ENCODE results near the gene PIK3AP1. TPM values are rescaled to one million over a fixed set of nuclear protein-coding genes. Genes with fewer than 3 reads are reported as not detected.

Gene PIK3AP1
- total and polyA plus RNA-seq, 2 of the 13 experiments (the other 11 are each of a cell fraction or from before 2014, with no cell fraction given) = 3.6 to 13.8 TPM

DNA sequence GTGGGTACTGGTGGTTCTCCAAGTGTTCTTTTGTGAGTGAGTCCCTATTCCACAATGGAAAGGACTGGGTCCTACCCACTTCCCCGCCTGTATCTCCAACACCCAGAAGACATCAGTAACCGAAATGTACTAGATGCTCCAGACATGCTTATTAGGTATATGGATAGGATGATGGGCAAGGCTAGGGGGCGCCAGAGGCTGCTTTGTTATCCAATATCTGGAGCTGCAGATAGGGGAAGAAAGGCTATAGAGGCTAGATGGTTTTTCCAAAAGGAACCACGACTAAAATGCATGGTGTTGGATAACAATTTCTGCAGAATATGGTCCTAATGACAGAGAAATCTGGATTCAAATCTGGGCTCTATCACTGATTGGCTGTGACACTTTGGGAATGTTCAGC is 77.3 kb downstream of the PIK3AP1 start:
- H4K20me1 ChIP-seq (ENCODE audit: insufficient read depth, low read length) = no peaks in the 10 kb centered on the region
- H3K4me2 ChIP-seq (ENCODE audit: low read depth, low read length) = no peak overlapping the region
- in situ Hi-C loops (cut with HindIII; ENCODE audit: extremely low pct_ligation_motif_present, low pct_unique_long_range_greater_than_20kb) (loop anchor here (5.0 kb wide), 2 partner anchors 74 to 99 kb away; no protein-coding TSS in a partner anchor), intact Hi-C loops (cut with micrococcal nuclease; ENCODE audit: unreplicated experiment) (loop anchor here (1.0 to 5.0 kb wide), 3 partner anchors 78 to 189 kb away; partner anchors contain the start of gene LCOR)
- H3K79me2 ChIP-seq (ENCODE audit: insufficient read depth, low read length) = no peaks in the 10 kb centered on the region
- H3K36me3 ChIP-seq (replicated peaks in 1 of 2; ENCODE audit: control insufficient read depth in 1 of 2, insufficient read depth in 2 of 2, low read length in 2 of 2) = peaks cover 0 to 8% of the 10 kb centered on the region in 2 experiments; a peak in 2 of 5 replicates
- ATAC-seq = peak; percentile 84
- ChIA-PET CTCF (ENCODE audit: low intra/inter-chr PET ratio, low total read pairs) (interaction anchor here (0.9 to 3.9 kb wide), 4 partner anchors 76 to 188 kb away, joined by 3 to 26 read pairs (median 6); partner anchors contain the start of gene PIK3AP1), POLR2A (interaction anchor here (1.0 kb wide), 1 partner anchor 76 kb away, joined by 4 read pairs; no protein-coding TSS in a partner anchor)
- no peaks in the 10 kb centered on the region for H3K9me3 ChIP-seq (ENCODE audit: low read length)
- H2AFZ ChIP-seq (ENCODE audit: low read length) = no peak overlapping the region
- no peak overlapping the region for H3K9ac ChIP-seq (ENCODE audit: insufficient read depth, low read depth, low read length)
- no peaks in the 10 kb centered on the region; a peak in 1 of 5 replicates for H3K27me3 ChIP-seq (ENCODE audit: control insufficient read depth in 1 of 2, insufficient read depth in 2 of 2, low read length in 2 of 2)
- no peak overlapping the region for H3K4me3 ChIP-seq (replicated peaks in 1 of 3; ENCODE audit: insufficient read depth in 1 of 3, low read depth in 2 of 3, low read length in 3 of 3)
- WGBS (ENCODE audit: low lambda C conversion rate) = 44% methylated on average over 4 of the region's 4 CpGs
- peaks cover 27% of the 10 kb centered on the region for H3K4me1 ChIP-seq (ENCODE audit: insufficient read depth, low read length)
- no peak overlapping the region for H3K27ac ChIP-seq (ENCODE audit: extremely low read length, insufficient read depth, low read length)
- DNase-seq (ENCODE audit: low spot score) = peak; percentile 54
- BruUV-seq (replicated peaks) = no TSS peak
- peak; percentile 21 for FAIRE-seq
- TF ChIP-seq, protein P1, sequence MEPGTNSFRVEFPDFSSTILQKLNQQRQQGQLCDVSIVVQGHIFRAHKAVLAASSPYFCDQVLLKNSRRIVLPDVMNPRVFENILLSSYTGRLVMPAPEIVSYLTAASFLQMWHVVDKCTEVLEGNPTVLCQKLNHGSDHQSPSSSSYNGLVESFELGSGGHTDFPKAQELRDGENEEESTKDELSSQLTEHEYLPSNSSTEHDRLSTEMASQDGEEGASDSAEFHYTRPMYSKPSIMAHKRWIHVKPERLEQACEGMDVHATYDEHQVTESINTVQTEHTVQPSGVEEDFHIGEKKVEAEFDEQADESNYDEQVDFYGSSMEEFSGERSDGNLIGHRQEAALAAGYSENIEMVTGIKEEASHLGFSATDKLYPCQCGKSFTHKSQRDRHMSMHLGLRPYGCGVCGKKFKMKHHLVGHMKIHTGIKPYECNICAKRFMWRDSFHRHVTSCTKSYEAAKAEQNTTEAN (CRISPR knock-in tag; conservative IDR thresholded peaks at IDR 0.05) = no peak
- TF ChIP-seq RFXANK (CRISPR knock-in tag; IDR thresholded peaks at IDR 0.05) (no peak), ZGPAT (CRISPR knock-in tag; IDR thresholded peaks at IDR 0.05) (no peak), CHCHD3 (CRISPR knock-in tag; IDR thresholded peaks at IDR 0.05) (no peak), ZNF10 (CRISPR knock-in tag; IDR thresholded peaks at IDR 0.05; ENCODE audit: borderline replicate concordance, low read depth) (no peak), RFX1 (IDR thresholded peaks at IDR 0.05) (no peak), ZNF878 (CRISPR knock-in tag; IDR thresholded peaks at IDR 0.05) (no peak), ZNF788 (CRISPR knock-in tag; IDR thresholded peaks at IDR 0.05; ENCODE audit: borderline replicate concordance) (no peak), ETV5 (CRISPR knock-in tag; IDR thresholded peaks at IDR 0.05; ENCODE audit: borderline replicate concordance) (no peak), SMC3 (IDR thresholded peaks at IDR 0.05; ENCODE audit: low read length) (peak; percentile 75), ZNF350 (CRISPR knock-in tag; IDR thresholded peaks at IDR 0.05; ENCODE audit: borderline replicate concordance, low read depth) (no peak), HOXA3 (CRISPR knock-in tag; IDR thresholded peaks at IDR 0.05) (no peak), IRX3 (CRISPR knock-in tag; IDR thresholded peaks at IDR 0.05; ENCODE audit: borderline replicate concordance, low read depth) (no peak), STAG1 (CRISPR knock-in tag; IDR thresholded peaks at IDR 0.05) (peak; percentile 91), HOXD1 (CRISPR knock-in tag; IDR thresholded peaks at IDR 0.05) (no peak), CHD4 (IDR thresholded peaks at IDR 0.05; ENCODE audit: borderline replicate concordance, low read length) (no peak), ZSCAN31 (CRISPR knock-in tag; IDR thresholded peaks at IDR 0.05; ENCODE audit: low read depth) (no peak), ADNP (CRISPR knock-in tag; IDR thresholded peaks at IDR 0.05) (no peak), PHF8 (CRISPR knock-in tag; IDR thresholded peaks at IDR 0.05) (no peak), RAD21 (CRISPR knock-in tag; IDR thresholded peaks at IDR 0.05) (peak; percentile 72), GATAD2A (CRISPR knock-in tag; IDR thresholded peaks at IDR 0.05) (no peak), MED1 (CRISPR knock-in tag; IDR thresholded peaks at IDR 0.05) (no peak), ZNF674 (CRISPR knock-in tag; IDR thresholded peaks at IDR 0.05; ENCODE audit: low read depth) (no peak)
- TF ChIP-seq, protein P2, sequence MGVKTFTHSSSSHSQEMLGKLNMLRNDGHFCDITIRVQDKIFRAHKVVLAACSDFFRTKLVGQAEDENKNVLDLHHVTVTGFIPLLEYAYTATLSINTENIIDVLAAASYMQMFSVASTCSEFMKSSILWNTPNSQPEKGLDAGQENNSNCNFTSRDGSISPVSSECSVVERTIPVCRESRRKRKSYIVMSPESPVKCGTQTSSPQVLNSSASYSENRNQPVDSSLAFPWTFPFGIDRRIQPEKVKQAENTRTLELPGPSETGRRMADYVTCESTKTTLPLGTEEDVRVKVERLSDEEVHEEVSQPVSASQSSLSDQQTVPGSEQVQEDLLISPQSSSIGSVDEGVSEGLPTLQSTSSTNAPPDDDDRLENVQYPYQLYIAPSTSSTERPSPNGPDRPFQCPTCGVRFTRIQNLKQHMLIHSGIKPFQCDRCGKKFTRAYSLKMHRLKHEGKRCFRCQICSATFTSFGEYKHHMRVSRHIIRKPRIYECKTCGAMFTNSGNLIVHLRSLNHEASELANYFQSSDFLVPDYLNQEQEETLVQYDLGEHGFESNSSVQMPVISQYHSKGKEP (CRISPR knock-in tag; IDR thresholded peaks at IDR 0.05) = no peak
